H1 (cell line): Measurements from ENCODE around the gene CDC42EP4. TPM values are rescaled to one million over a fixed set of nuclear protein-coding genes. Genes with fewer than 3 reads are reported as not detected.

Experiments used
- CHD7 ChIP-seq: fragments of 300-600 bp; sonication (generic); IDR thresholded peaks from 2 replicates; pipeline ENCODE4 v1.7.1; 2012; ENCODE audit warnings: low read length, moderate library complexity, mild to moderate bottlenecking, inconsistent platforms; ENCODE audit not compliant: insufficient replicate concordance
- CTBP2 ChIP-seq: IDR thresholded peaks from 2 replicates; pipeline ENCODE4 v1.7.0; 2011; ENCODE audit warnings: borderline replicate concordance, mild to moderate bottlenecking, moderate library complexity, mixed read lengths, low read length; ENCODE audit not compliant: insufficient read depth, insufficient read length
- polyA plus RNA-seq, 7 experiments: library from polyadenylated mRNA; depleted of rRNA in 3 of 7; stranded (reverse) in 5 of 7; unstranded in 2 of 7; fragments of >200 nt in 5 of 7; fragments of 200-250 nt in 2 of 7; gene quantifications; 1 replicate in 5 of 7; 2 replicates in 1 of 7; 4 replicates in 1 of 7; pipeline versions ENCODE4 v1.2.1 to v1.2.3, GENCODE V29; 2011 to 2013; ENCODE audit warnings: missing spikeins in 2 of 7, mixed read lengths in 2 of 7
- total RNA-seq: library from RNA; stranded (reverse); fragmentation: NEBNext Ultra II Directional; extraction: Animal tissue kit (Norgen Biotek cat#: 25700); gene quantifications from 2 replicates; pipeline ENCODE4 v1.2.1, GENCODE V29; 2021

Gene CDC42EP4
- total and polyA plus RNA-seq, 2 of the 8 experiments (the other 6 are each of a cell fraction or from before 2014, with no cell fraction given) = 8.8 to 12.6 TPM

GRCh38 chr17:73293480-73293911 lies 18.3 kb downstream of the CDC42EP4 start (continued):
- TF ChIP-seq CHD7 (no peak), CTBP2 (no peak)
